ENCODE measurements around the gene CLEC16A.

The CLEC16A gene

GRCh38 chr16:11104168-11105037 is 160.0 kb downstream of the CLEC16A start:
- DNase-seq = no peak

- peak; percentile 33 for DNase-seq
These were observed 160.9 kb downstream of the CLEC16A start for GRCh38 chr16:11105038-11105903.

GRCh38 chr16:11106726-11107125 is 162.4 kb downstream of the CLEC16A start:
- no peak for DNase-seq

GRCh38 chr16:11107780-11108465 is 163.6 kb downstream of the CLEC16A start:
- DNase-seq = no peak

- DNase-seq = no peak
These were observed 164.1 kb downstream of the CLEC16A start for GRCh38 chr16:11108466-11108805.

GRCh38 chr16:11109566-11109965 is 165.2 kb downstream of the CLEC16A start:
- DNase-seq = no peak

- DNase-seq = no peak
These were observed 166.8 kb downstream of the CLEC16A start for GRCh38 chr16:11111150-11111549.

- no peak for DNase-seq
These were observed 167.7 kb downstream of the CLEC16A start for GRCh38 chr16:11111856-11112634.

GRCh38 chr16:11112723-11113348 is 168.5 kb downstream of the CLEC16A start:
- DNase-seq = peak; percentile 51

GRCh38 chr16:11114366-11115164 is 170.2 kb downstream of the CLEC16A start:
- DNase-seq = no peak

GRCh38 chr16:11117576-11118211 is 173.3 kb downstream of the CLEC16A start:
- DNase-seq = no peak

- DNase-seq = no peak
These were observed 174.1 kb downstream of the CLEC16A start for GRCh38 chr16:11118479-11118878.

GRCh38 chr16:11121083-11121608 is 176.8 kb downstream of the CLEC16A start:
- no peak for DNase-seq

- no peak for DNase-seq
These were observed 177.7 kb downstream of the CLEC16A start for GRCh38 chr16:11121914-11122692.

- DNase-seq = no peak
These were observed 179.3 kb downstream of the CLEC16A start for GRCh38 chr16:11123666-11124065.

- no peak for DNase-seq
These were observed 181.6 kb downstream of the CLEC16A start for GRCh38 chr16:11125936-11126335.

- DNase-seq = no peak
These were observed 182.2 kb downstream of the CLEC16A start for GRCh38 chr16:11126399-11127054.

GRCh38 chr16:11127610-11128195 is 183.3 kb downstream of the CLEC16A start:
- no peak for DNase-seq

All from DMS79 (cell line).